Activated T-cell treated with anti-CD3 and anti-CD28 coated beads, Interleukin-2, amount 50 U/mL, for 4 hours (primary cell): ENCODE data around the gene COL13A1. TPM values are rescaled to one million over a fixed set of nuclear protein-coding genes. Genes with fewer than 3 reads are reported as not detected.
A peak's percentile ranks its signal among the peaks of the same experiment; 100 is the strongest.

ENCODE experiments used
- ATAC-seq, 2 donors: fragments of 200-7000 bp; cut with Tn5 transposase; one replicate each; pipeline ENCODE4 v1.10.0; 2021
- DNase-seq: peaks from one replicate; pipeline ENCODE4 v3.0.0-alpha.2; 2020
- H3K27me3 Mint-ChIP-seq: one replicate; pipeline ENCODE4 v1.8.0; 2021; ENCODE audit warnings: low read depth, mixed read lengths
- H3K36me3 Mint-ChIP-seq: one replicate; pipeline ENCODE4 v1.8.0; 2022; ENCODE audit warnings: mixed read lengths; ENCODE audit not compliant: insufficient read depth
- H3K4me1 Mint-ChIP-seq: one replicate; pipeline ENCODE4 v1.8.0; 2021; ENCODE audit warnings: low read depth, mixed read lengths
- H3K4me3 Mint-ChIP-seq: one replicate; pipeline ENCODE4 v1.8.0; 2021; ENCODE audit warnings: mild to moderate bottlenecking, moderate library complexity, mixed read lengths
- H3K9me3 Mint-ChIP-seq: one replicate; pipeline ENCODE4 v1.8.0; 2021; ENCODE audit warnings: mixed read lengths
- total RNA-seq, 3 donors: library from RNA; stranded (reverse); gene quantifications; one replicate each; pipeline ENCODE4 v1.2.1, GENCODE V29; 2021

The COL13A1 gene
- total RNA-seq, 3 donors from 2014 or later: not detected

DNA sequence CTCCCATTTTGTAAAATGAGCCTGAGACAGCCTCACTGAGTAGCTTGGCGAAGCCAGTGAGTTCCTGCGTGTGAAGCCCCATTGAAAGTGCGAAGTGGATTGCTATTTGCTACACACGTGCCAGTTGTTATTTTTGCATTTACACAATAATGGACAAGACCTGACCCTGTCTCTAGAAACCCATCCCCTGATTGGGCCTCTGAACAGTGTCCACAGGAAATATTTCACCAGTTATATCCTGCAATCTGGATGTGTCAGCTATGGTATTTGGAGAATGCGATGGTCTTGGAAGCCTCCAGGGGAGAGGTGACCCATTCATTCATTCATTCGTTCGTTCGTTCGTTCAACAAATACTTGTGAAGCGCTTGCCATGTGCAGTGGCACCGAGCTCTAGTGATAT lies 37.1 kb downstream of the COL13A1 start:
- no peaks in the 10 kb centered on the region for H3K36me3 Mint-ChIP-seq
- H3K4me1 Mint-ChIP-seq: no peaks in the 10 kb centered on the region
- ATAC-seq (no peak), DNase-seq (no peak)
- H3K9me3 Mint-ChIP-seq: no peaks in the 10 kb centered on the region
- H3K4me3 Mint-ChIP-seq: no peak overlapping the region
- H3K27me3 Mint-ChIP-seq: peaks cover 24% of the 10 kb centered on the region

DNA sequence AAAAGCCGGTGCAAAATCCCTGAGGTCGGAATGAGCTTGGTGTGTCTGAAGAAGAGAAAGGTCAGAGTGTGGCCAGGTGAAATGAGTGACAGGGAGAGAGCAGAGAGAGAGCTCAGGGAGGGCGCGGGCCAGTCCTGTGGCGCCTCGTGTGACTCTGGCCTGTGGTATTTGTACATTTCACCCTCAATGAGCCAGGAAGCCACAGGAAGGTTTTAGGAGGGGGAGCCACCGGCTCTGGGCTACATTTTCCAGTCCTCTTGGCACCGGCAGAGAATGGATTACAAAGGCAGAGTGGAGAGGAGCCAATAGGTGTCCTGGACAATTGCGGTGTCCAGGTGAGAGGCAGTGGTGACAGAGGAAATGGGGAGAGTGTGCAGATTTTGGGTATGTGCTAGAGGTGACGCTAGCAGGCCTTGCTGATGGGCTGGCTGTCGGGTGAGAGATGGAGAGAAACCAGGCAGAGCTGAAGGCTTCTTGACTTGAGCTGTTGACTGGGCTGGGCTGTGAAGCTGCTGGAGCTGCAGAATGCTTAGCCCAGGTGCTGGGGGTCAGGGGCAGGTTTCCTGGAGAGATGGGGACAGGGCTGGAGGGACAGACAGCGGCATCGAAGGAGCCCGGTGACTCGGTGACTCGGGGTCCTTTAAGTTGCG lies 38.1 kb downstream of the COL13A1 start:
- Mint-ChIP-seq H3K9me3 (no peaks in the 10 kb centered on the region), H3K4me3 (no peak overlapping the region), H3K36me3 (no peaks in the 10 kb centered on the region), H3K27me3 (peaks cover 16% of the 10 kb centered on the region), H3K4me1 (no peaks in the 10 kb centered on the region)
- no peak for ATAC-seq
- DNase-seq: no peak

DNA sequence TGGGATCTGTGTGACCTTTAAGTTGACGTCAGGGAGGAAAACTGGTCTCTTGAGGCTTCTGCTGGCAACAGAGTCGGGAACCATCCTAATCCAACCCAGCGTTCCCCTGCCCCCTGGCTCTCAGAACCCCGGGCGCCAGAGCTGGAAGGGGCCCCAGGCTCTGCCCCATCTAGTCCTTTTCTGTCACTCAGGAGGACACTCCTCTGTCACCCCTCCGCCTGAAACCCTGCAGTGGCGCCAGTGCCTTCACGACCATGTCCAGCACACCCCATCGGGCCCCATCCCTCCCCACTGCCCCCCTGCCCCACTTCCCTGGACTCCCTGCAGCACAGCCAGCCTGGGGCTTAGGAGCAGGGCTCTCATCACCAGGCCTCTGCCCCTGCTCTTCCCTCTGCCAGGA lies 39.1 kb downstream of the COL13A1 start:
- ATAC-seq: no peak
- H3K4me1 Mint-ChIP-seq: no peaks in the 10 kb centered on the region
- no peak for DNase-seq
- H3K4me3 Mint-ChIP-seq: no peak overlapping the region
- H3K27me3 Mint-ChIP-seq: peaks cover 7% of the 10 kb centered on the region
- no peaks in the 10 kb centered on the region for H3K9me3 Mint-ChIP-seq
- H3K36me3 Mint-ChIP-seq: no peaks in the 10 kb centered on the region

DNA sequence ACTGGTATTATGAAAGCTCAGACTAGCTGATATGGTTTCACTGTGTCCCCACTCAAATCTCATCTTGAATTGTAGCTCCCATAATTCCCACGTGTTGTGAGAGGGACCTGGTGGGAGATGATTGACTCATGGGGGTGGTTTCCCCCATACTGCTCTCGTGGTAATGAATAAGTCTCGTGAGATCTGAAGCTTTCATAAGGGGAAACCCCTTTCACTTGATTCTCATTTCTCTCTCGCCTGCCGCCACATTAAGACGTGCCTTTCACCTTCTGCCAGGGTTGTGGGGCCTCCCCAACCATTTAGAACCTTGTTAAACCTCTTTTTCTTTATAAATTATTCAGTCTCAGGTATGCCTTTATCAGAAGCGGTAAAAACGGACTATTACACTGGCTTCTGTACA lies 40.3 kb downstream of the COL13A1 start:
- H3K36me3 Mint-ChIP-seq: no peaks in the 10 kb centered on the region
- no peaks in the 10 kb centered on the region for H3K9me3 Mint-ChIP-seq
- H3K4me1 Mint-ChIP-seq: no peaks in the 10 kb centered on the region
- H3K27me3 Mint-ChIP-seq: peaks cover 14% of the 10 kb centered on the region
- no peak overlapping the region for H3K4me3 Mint-ChIP-seq
- ATAC-seq (peak; percentile 80 to 82), DNase-seq (no peak)

DNA sequence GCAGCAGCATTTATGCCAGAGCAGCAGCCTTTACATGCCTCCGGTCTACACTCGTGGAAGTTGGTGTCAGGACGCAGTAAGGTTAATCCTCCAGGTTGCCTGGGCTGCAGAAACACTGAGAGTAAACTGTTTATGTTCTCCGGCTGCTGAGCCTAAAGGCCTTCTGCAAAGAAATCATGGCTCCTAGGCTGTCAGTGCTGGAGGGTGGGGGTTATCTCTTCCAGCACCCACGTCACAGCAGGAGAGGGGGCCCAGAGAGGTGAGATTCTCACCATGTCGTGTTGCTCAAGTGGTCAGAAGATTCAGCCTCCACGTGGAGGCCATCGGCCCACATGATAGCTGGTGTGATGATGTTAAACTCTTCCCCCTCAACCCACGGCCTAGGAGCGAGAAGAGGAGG lies 41.2 kb downstream of the COL13A1 start:
- no peaks in the 10 kb centered on the region for H3K36me3 Mint-ChIP-seq
- ATAC-seq: no peak
- no peak for DNase-seq

DNA sequence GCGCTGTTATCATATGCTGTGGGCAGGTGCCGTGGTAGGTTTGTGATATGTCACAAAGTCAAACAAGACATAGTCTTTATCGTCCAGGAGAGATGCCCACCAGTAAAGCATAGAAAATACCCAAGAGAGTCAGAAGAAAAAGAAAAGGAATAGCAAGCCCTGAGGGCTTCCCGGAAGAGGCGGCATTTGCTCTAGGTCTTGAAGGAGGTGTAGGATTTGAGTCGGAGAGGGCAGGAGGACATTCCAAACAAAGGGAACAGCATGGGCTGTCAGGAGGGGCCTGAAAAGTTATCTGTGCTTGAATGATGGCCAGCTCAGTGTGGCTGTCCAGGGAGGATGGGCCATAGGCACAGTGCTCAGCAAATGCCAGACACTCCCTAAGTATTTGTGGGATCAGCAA lies 42.2 kb downstream of the COL13A1 start:
- Mint-ChIP-seq H3K4me1 (no peaks in the 10 kb centered on the region), H3K27me3 (peaks cover 21% of the 10 kb centered on the region)
- no peak for ATAC-seq

More for the DNA sequence above, 41.2 kb downstream of the COL13A1 start:
- peaks cover 19% of the 10 kb centered on the region for H3K27me3 Mint-ChIP-seq
- no peaks in the 10 kb centered on the region for H3K9me3 Mint-ChIP-seq
- H3K4me3 Mint-ChIP-seq: no peak overlapping the region
- no peaks in the 10 kb centered on the region for H3K4me1 Mint-ChIP-seq

DNA sequence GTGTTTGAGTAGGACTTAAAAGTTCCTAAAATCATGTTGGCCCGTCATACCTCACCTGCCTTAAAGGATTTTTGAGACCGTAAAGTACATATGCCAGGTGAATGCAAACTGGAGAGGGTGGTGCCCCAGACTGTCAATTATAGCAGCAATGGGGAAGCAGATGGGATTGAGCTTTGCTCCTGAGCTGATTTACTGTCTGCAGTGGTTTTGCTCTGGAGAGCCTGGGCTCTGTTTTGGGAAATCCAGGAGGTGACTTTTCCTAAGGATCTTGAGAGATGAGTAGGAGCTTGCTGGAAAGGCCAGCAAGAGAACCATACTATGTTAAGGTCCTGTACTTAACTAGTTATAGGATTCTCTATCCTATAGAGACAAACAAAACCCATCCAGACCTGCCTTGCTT lies 43.0 kb downstream of the COL13A1 start:
- Mint-ChIP-seq H3K27me3 (peaks cover 26% of the 10 kb centered on the region), H3K4me3 (no peak overlapping the region), H3K9me3 (no peaks in the 10 kb centered on the region), H3K4me1 (no peaks in the 10 kb centered on the region), H3K36me3 (no peaks in the 10 kb centered on the region)
- ATAC-seq (no peak), DNase-seq (no peak)

More for the DNA sequence above, 42.2 kb downstream of the COL13A1 start:
- Mint-ChIP-seq H3K9me3 (no peaks in the 10 kb centered on the region), H3K36me3 (no peaks in the 10 kb centered on the region), H3K4me3 (no peak overlapping the region)
- no peak for DNase-seq

DNA sequence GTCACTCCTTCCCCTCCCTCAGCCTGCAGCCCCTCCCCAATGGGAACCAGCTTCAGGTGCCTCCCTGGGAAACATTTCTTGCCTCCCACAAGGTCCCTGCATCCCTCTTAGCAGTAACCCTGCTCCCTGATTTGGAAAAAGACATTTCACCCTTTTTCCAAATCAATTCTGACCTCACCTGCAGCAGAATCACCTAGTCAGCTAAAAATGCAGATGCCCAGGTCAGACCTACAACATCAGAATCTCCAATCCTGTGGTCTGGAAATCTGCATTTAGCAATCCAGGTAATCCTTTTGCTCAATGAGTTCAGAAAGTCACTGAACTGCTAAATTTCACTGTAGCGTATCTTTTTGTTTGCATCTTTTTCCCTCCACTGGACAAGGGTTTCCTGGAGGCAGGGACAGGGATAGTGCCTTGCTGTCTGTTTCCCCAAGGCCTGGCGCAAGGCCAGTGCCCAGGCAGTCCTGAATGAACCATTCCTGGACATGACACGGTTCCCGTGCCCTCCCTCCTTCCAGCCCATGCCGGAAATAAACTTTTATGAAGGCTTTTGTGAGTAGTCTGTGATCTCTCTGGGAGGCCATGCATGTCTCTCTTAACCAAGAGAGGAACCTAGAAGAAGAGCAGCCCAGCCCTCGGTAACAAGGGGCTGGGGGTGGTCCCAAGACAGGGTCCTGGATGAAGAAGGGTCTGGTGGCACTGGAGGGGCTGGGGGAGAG lies 44.0 kb downstream of the COL13A1 start:
- no peaks in the 10 kb centered on the region for H3K9me3 Mint-ChIP-seq
- DNase-seq: no peak
- H3K27me3 Mint-ChIP-seq: peaks cover 26% of the 10 kb centered on the region
- no peak for ATAC-seq
- H3K4me3 Mint-ChIP-seq: no peak overlapping the region
- H3K4me1 Mint-ChIP-seq: no peaks in the 10 kb centered on the region
- H3K36me3 Mint-ChIP-seq: no peaks in the 10 kb centered on the region

DNA sequence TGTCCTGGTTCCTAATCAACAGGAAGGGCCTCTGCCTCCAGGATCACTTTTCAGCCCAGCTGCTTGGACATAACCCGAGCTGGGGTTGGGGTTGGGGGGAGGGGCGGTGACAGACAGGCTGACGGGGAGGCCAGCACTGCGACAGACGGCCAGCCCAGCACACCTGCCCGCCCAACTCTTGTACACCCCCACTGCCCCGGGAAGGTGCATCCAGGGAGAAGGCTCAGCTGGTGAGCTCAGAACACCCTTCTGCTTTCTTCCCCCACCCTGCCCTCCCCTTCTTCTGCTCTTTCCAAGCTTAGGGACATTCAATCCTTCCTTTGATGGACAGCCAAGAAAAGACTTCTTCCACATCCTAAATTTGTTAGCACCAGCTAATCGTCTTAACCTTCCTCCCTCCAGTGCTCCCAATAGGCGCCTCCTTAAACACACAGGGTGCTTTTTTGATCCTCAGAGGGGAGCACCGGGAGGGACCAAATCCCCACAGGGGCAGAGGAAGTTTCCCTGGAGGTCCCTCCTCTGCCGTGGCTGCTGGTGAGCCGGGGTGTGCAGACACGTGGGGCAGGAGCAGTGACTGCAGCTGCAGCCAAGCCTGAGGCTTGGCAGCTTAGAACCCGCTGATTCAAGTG lies 44.7 kb downstream of the COL13A1 start:
- ATAC-seq (no peak), DNase-seq (no peak)
- Mint-ChIP-seq H3K4me3 (no peak overlapping the region), H3K4me1 (no peaks in the 10 kb centered on the region), H3K9me3 (no peaks in the 10 kb centered on the region), H3K27me3 (peaks cover 26% of the 10 kb centered on the region), H3K36me3 (no peaks in the 10 kb centered on the region)

DNA sequence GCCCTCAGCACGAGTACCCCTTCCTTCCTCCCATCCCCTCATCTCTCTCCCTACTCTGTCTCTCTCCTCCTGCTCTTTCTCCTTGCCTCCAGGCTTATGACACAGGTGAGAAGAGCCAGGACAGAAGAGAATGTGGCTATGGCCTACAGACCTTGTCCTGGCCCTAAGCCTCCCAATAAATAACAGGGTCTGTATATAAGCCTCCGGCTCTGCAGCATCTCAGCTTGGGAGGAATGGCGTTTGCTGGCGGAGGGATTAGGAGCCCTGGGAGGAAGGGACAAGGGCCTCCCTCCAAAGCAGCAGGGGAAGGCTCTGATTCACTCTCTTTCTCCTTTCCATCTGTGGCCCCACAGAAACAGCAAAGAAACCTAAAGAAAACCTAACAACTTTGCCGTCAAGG lies 45.8 kb downstream of the COL13A1 start:
- H3K27me3 Mint-ChIP-seq: peaks cover 26% of the 10 kb centered on the region
- no peak for DNase-seq
- no peak for ATAC-seq

DNA sequence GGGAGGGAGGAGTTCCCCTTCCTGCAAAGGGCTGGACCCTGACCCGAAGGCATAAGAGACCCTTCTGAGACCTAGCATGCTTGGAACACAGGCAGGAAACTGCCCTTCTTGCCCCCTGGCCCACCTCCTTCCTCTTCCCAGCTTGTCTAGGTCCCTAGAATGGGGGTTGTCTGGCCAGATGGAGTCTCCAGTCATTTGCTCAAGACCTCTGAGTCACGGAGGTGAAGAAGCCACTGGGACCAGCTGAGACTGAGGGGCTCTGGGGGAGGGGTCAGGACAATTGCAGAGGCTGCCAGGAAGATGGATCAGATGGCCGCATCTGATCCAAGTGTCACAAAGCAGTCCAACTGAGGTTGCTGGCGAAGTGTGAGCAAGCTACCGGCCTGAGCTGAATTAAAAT lies 46.2 kb downstream of the COL13A1 start:
- Mint-ChIP-seq H3K4me1 (no peaks in the 10 kb centered on the region), H3K4me3 (no peak overlapping the region), H3K36me3 (no peaks in the 10 kb centered on the region), H3K27me3 (peaks cover 26% of the 10 kb centered on the region), H3K9me3 (no peaks in the 10 kb centered on the region)
- no peak for ATAC-seq
- DNase-seq: no peak

More for the DNA sequence above, 45.8 kb downstream of the COL13A1 start:
- Mint-ChIP-seq H3K36me3 (no peaks in the 10 kb centered on the region), H3K4me3 (no peak overlapping the region), H3K4me1 (no peaks in the 10 kb centered on the region), H3K9me3 (no peaks in the 10 kb centered on the region)

DNA sequence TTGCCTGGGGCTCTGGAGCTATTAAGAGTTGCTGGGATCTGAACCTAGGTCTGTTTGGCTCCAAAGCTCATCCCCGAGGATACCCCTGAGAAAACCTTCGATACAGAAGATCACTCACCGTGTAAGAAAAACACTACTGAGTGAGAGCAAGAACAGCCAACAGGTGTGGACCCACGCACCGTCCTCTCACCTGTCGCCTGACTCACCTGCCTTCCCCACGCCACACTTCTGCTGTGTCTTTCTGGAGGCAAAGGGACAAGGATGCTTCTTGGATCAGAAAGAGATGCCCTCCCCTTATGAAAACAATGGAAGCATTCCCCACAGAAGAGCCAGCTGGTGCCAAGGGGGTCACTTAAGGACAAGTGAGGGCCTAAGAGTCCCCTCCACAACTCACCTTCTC lies 46.7 kb downstream of the COL13A1 start:
- Mint-ChIP-seq H3K27me3 (peaks cover 25% of the 10 kb centered on the region), H3K4me3 (no peak overlapping the region), H3K36me3 (no peaks in the 10 kb centered on the region), H3K4me1 (no peaks in the 10 kb centered on the region), H3K9me3 (no peaks in the 10 kb centered on the region)
- ATAC-seq: no peak
- DNase-seq: no peak

DNA sequence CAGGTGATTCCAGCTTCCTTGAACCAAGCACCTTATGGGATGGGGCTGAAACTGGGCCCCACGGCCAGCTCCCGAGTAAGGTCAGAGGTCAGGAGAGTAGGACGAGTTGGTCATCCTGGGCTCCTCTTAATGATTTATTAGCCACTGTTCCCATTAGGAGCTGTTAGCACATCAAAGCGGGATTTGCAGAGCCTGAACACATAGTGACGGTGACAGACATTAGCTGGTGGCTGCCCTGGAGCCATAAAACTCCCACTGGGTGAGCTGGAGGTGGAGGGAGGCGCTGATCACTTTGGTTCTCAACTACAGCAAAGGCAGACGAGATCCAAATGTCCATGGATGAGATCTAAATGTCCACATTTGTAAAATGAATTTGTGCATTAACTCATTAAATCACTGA lies 48.1 kb downstream of the COL13A1 start:
- no peak overlapping the region for H3K4me3 Mint-ChIP-seq

DNA sequence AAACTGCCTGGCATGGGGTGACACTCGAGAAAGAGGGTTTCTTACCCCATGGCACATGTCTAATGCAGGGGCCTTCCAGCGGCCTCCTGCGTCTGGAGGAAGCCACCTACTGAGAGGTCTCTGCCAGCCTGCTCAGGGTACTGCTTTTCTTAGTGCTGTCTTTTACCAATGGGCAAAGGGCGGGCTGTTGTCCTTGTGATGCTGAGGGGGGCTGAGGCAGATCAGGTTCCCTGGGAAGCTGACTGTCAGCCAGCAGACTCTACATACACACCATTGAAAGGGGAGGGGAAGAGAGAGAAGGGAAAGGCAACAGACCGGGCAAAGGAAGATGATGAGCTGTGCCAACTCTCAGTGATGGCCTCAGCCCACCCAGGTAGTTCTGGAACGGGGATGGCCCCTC lies 48.7 kb downstream of the COL13A1 start:
- H3K9me3 Mint-ChIP-seq: no peaks in the 10 kb centered on the region
- H3K4me3 Mint-ChIP-seq: no peak overlapping the region
- no peaks in the 10 kb centered on the region for H3K4me1 Mint-ChIP-seq
- ATAC-seq (no peak), DNase-seq (no peak)
- H3K27me3 Mint-ChIP-seq: peaks cover 21% of the 10 kb centered on the region
- no peaks in the 10 kb centered on the region for H3K36me3 Mint-ChIP-seq

More for the DNA sequence above, 48.1 kb downstream of the COL13A1 start:
- H3K27me3 Mint-ChIP-seq: peaks cover 21% of the 10 kb centered on the region
- H3K4me1 Mint-ChIP-seq: no peaks in the 10 kb centered on the region
- no peaks in the 10 kb centered on the region for H3K36me3 Mint-ChIP-seq
- ATAC-seq (no peak), DNase-seq (no peak)
- no peaks in the 10 kb centered on the region for H3K9me3 Mint-ChIP-seq

DNA sequence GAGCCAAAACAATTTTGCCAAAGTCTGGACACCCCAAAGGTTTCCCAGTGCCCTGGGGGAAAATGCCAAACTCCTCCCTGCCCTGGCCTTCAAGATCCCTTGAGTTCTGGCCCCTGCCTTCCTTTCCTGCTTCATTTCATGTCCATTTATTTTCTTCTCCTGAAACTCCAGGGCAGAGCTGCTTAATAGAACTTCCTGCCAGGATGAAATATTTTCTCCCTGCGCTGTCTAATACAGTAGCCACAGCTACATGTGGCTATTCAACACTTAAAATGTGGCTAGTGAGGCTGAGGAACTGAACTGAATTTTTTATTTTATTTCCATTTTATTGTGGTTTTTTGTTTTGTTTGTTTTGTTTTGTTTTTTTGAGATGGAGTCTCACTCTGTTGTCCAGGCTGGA lies 49.6 kb downstream of the COL13A1 start:
- Mint-ChIP-seq H3K27me3 (peaks cover 18% of the 10 kb centered on the region), H3K9me3 (no peaks in the 10 kb centered on the region), H3K4me1 (no peaks in the 10 kb centered on the region), H3K4me3 (no peak overlapping the region), H3K36me3 (no peaks in the 10 kb centered on the region)
- no peak for ATAC-seq
- no peak for DNase-seq
